Stimulated activated CD4-positive, alpha-beta T cell treated with anti-CD3 and anti-CD28 coated beads, TNF-alpha, amount 100 ng/mL, for 48 hours (primary cell): Measurements from ENCODE around the gene RNU1-2.
A peak's percentile ranks its signal among the peaks of the same experiment; 100 is the strongest.
"Not testable (repeated sequence)": the region's sequence is repeated elsewhere in the genome, so short reads cannot be mapped to it uniquely, and the experiment has no call there.

Experiments used
- DNase-seq, 3 donors: peaks; one replicate each; pipeline ENCODE4 v3.0.0-alpha.2; 2020; ENCODE audit warnings: low read depth in 3 of 3

RNU1-2 gene

GRCh38 chr1:16895598-16896315 is at the start of gene RNU1-2:
TSS of gene RNU1-2 (plus strand) at chr1:16895980.
- DNase-seq: peak; percentile 60 to 80 (median 71)

GRCh38 chr1:16856201-16856600 is 39.6 kb upstream of the RNU1-2 start:
- DNase-seq: not testable (repeated sequence)

- not testable (repeated sequence) for DNase-seq
These were observed 36.4 kb upstream of the RNU1-2 start for GRCh38 chr1:16859167-16860041.

- DNase-seq: not testable (repeated sequence)
These were observed 35.7 kb upstream of the RNU1-2 start for GRCh38 chr1:16860048-16860447.

GRCh38 chr1:16861832-16862245 is 33.9 kb upstream of the RNU1-2 start:
- DNase-seq: not testable (repeated sequence)

GRCh38 chr1:16862415-16862814 is 33.4 kb upstream of the RNU1-2 start:
- DNase-seq: not testable (repeated sequence)

- not testable (repeated sequence) for DNase-seq
These were observed 32.8 kb upstream of the RNU1-2 start for GRCh38 chr1:16863024-16863423.

GRCh38 chr1:16866926-16867707 is 28.7 kb upstream of the RNU1-2 start:
- DNase-seq: not testable (repeated sequence)

GRCh38 chr1:16868787-16869186 is 27.0 kb upstream of the RNU1-2 start:
- not testable (repeated sequence) for DNase-seq

- not testable (repeated sequence) for DNase-seq
These were observed 25.8 kb upstream of the RNU1-2 start for GRCh38 chr1:16869996-16870395.

GRCh38 chr1:16871171-16871570 is 24.6 kb upstream of the RNU1-2 start:
- not testable (repeated sequence) for DNase-seq

- peak in 2 of 3 donors; percentile 52 to 58 for DNase-seq
These were observed 23.4 kb upstream of the RNU1-2 start for GRCh38 chr1:16872152-16873075.

GRCh38 chr1:16873076-16873879 is 22.5 kb upstream of the RNU1-2 start:
- peak in 1 of 3 donors; percentile 43 for DNase-seq

GRCh38 chr1:16874968-16875765 is 20.6 kb upstream of the RNU1-2 start:
- not testable (repeated sequence) for DNase-seq

GRCh38 chr1:16881742-16882141 is 14.0 kb upstream of the RNU1-2 start:
- not testable (repeated sequence) for DNase-seq

GRCh38 chr1:16882986-16883385 is 12.8 kb upstream of the RNU1-2 start:
- DNase-seq: no peak

- DNase-seq: not testable (repeated sequence)
These were observed 11.3 kb upstream of the RNU1-2 start for GRCh38 chr1:16884487-16884886.

- no peak for DNase-seq
These were observed 8.7 kb upstream of the RNU1-2 start for GRCh38 chr1:16886860-16887605.
